LHCN-M2 (cell line): Measurements from ENCODE around the gene SLC2A8. TPM values are rescaled to one million over a fixed set of nuclear protein-coding genes. Genes with fewer than 3 reads are reported as not detected.
A peak's percentile ranks its signal among the peaks of the same experiment; 100 is the strongest.

Source experiments
- DNase-seq: peaks from one replicate; pipeline ENCODE4 v3.0.0-alpha.2; 2012; ENCODE audit warnings: low read depth
- total RNA-seq: library from RNA; depleted of rRNA; stranded (reverse); fragments of >200 nt; gene quantifications from 2 replicates; pipeline ENCODE4 v1.2.3, GENCODE V29; 2014

SLC2A8 gene
- total RNA-seq, 1 experiment from 2014 or later: 10.5 TPM

- DNase-seq: no peak
Observed at GRCh38 chr9:127430415-127430814, 33.4 kb downstream of the SLC2A8 start.

GRCh38 chr9:127437497-127438264, 40.7 kb downstream of the SLC2A8 start:
- DNase-seq: no peak

- DNase-seq: no peak
Observed at GRCh38 chr9:127438394-127438793, 41.4 kb downstream of the SLC2A8 start.

- no peak for DNase-seq
Observed at GRCh38 chr9:127444283-127444920, 47.4 kb downstream of the SLC2A8 start.

- DNase-seq: peak; percentile 16
Observed at GRCh38 chr9:127444921-127445850, 48.2 kb downstream of the SLC2A8 start.

- DNase-seq: no peak
Observed at GRCh38 chr9:127445851-127446712, 49.1 kb downstream of the SLC2A8 start.

- no peak for DNase-seq
Observed at GRCh38 chr9:127446713-127447415, 49.9 kb downstream of the SLC2A8 start.

- DNase-seq: no peak
Observed at GRCh38 chr9:127447416-127448111, 50.6 kb downstream of the SLC2A8 start.

- no peak for DNase-seq
Observed at GRCh38 chr9:127448112-127448805, 51.3 kb downstream of the SLC2A8 start.

- DNase-seq: no peak
Observed at GRCh38 chr9:127449332-127449966, 52.5 kb downstream of the SLC2A8 start.

GRCh38 chr9:127450243-127450760, 53.3 kb downstream of the SLC2A8 start:
- no peak for DNase-seq

GRCh38 chr9:127450830-127451607, 54.0 kb downstream of the SLC2A8 start, which contains the start of the genes LRSAM1 and RPL12:
LRSAM1 (plus strand) TSS chr9:127451510; CDS start chr9:127454528, 3,018 bp downstream.
RPL12 (minus strand) TSS chr9:127451406; CDS start chr9:127451317, 89 bp downstream.
- DNase-seq: peak; percentile 91

GRCh38 chr9:127451608-127451857, 54.6 kb downstream of the SLC2A8 start:
- DNase-seq: no peak

- DNase-seq: peak; percentile 54
Observed at GRCh38 chr9:127451858-127452656, 55.1 kb downstream of the SLC2A8 start.

- DNase-seq: no peak
Observed at GRCh38 chr9:127452691-127453090, 55.7 kb downstream of the SLC2A8 start.

GRCh38 chr9:127455324-127455992, 58.5 kb downstream of the SLC2A8 start:
- no peak for DNase-seq
